GM18907 (cell line): ENCODE results near the gene MOSPD3.

Experiments
- ATAC-seq: cut with Tn5 transposase; IDR thresholded peaks from one replicate; pipeline ENCODE4 v1.9.1; 2021; ENCODE audit warnings: mild to moderate bottlenecking, moderate library complexity; ENCODE audit not compliant: unreplicated experiment

The MOSPD3 gene

GRCh38 chr7:100621554-100621953 is 9.2 kb downstream of the MOSPD3 start:
- no peak for ATAC-seq

DNA sequence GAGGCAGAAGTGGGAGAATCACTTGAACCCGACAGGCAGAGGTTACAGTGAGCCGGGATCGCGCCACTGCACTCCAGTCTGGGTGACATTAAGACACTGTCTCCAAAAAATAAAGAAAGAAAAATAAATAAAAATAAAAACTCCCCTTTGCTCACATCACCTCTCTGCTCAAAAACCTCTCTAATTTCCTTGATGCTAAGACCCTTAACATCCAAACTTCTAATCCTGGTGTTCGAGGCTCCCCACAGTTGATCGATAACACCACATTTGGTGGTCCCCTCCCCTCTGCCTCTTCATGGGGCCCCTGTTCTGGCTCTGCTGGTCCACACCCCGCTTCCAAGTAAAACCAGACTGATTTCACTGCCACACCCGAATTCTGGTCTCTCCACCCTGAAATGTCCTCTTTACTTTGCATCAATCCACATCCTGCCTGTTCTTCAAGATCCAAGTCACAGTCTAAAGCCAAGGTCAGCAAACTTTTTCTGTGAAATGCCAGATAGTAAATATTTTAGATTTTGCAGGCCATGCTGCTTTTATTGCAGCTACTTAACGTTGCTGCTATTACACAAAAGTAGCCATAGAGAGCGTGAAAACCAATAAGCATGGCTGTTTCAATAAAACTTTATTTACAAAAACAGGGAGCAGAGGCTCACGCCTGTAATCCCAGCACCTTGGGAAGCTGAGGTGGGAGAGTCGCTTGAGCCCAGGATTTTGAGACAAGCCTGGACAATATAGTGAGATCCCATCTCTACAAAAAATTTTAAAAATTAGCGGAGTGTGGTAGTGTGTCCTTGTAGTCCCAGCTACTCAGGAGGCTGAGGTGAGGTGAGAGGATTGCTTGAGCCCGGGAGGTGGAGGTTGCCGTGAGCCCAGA is 11.8 kb downstream of the MOSPD3 start:
- ATAC-seq, result no peak

GRCh38 chr7:100626055-100626454 is 13.7 kb downstream of the MOSPD3 start:
- no peak for ATAC-seq

DNA sequence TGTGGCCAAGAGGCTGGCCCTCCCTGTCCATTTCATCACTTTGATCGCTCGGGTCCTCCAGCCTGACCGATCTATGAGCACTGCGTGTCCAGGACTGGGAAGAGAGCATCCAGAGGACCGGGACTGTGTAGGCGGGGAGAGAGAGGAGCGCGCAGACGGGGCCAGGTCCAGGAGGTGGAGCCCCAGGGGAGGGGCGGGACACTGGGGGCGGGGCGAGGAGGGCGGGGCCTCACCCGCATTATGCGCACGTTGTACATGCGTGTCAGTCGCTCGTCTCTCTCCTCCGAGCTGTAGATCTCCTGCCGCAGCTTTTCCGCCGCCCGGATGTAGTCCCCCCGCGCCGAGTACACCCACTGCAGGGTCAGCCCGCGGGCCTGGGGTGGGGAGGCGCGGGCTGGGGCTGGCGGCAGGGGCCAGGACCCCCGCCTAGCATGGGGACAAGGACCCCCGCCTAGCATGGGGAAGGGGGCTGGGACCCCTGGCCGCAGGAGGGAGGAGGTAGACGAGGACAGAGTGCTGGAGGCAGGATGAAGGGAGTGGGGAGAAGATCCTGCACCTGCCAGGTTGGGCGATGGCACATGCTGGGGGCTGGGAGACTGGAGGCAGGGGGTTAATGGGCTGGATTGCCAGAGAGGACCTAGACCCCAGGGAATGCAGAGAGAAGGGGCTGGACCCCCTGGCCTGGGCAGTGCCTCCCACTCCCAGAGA is 14.3 kb downstream of the MOSPD3 start:
- ATAC-seq, result peak; percentile 87

- no peak for ATAC-seq
These were observed 14.9 kb downstream of the MOSPD3 start for GRCh38 chr7:100627238-100627549.

DNA sequence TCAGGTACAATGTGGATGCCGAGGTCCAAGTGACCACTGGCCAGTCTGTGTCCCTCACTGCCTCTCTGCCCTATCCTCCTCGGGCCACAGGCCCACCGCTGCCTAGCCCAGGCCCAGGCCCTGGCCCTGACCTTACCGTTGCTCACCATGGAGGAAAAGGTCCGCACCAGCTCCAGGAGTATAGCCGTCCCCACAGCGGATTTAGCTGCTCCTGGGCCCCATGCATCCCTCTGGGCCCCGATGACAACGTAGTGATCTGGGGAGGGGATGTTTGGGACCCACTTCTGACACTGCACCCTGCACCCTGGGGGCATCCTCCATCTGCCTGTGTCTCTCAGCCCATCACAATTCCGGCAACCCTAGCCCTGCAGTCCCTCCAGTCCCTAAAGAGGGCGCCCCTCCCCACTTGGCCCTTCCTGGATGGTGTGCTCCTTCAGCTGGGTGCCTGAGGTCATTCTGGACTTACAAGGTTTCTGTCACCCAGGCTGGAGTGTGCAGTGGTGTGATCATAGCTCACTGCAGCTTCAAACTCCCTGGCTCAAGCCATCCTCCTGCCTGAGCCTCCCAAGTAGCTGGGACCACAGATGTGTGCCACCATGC is 16.9 kb downstream of the MOSPD3 start:
- no peak for ATAC-seq

GRCh38 chr7:100630066-100630465 is 17.7 kb downstream of the MOSPD3 start:
- no peak for ATAC-seq

- ATAC-seq, result no peak
These were observed 20.8 kb downstream of the MOSPD3 start for GRCh38 chr7:100632951-100633717.

DNA sequence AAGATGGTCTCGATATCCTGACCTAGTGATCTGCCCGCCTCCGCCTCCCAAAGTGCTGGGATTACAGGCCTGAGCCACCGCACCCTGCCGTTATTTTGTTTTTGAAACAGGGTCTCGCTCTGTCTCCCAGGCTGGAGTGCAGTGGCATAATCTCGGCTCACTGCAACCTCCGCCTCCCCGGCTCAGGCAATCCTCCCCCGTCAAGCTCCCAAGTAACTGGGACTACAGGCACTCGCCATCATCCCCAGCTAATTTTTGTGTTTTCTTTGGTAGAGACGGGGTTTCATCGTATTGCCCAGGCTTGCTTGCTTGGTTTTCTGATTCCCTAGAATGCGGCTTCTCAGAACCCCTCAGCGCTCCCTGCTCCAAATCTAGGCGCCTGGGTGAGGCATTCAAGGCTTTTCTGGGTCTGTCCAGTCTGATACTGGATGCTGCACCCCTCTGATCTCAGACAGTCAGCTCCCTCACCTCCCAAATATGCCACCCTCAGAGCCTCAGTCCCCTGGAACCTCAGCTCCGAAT is 27.7 kb downstream of the MOSPD3 start:
- no peak for ATAC-seq

GRCh38 chr7:100640517-100641440 is 28.4 kb downstream of the MOSPD3 start:
- ATAC-seq, result no peak

DNA sequence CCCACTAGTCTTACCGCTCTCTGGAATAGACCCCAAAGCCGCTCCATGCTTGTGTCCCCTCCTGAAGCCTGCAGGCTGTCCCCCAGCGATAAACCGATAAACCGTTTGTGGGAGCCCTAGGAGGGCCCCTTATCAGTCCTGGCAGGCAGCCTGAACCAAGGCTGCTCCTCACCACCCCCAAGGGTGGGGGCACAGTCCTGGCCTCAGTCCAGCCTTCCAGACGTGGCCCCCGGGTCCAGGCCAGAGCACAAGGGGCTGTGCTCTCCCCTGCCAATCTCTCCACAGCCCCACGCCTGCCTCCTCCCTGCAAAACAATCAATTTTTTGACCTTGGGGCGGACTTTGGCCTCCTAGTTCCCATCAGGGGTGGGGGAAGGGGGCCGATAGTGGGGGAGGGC is 29.1 kb downstream of the MOSPD3 start, which contains the start of gene TFR2:
TFR2 (minus strand) TSS at position 90 of the 397 bp plus-strand sequence; CDS start at position 47, 43 bp downstream.
- no peak for ATAC-seq

GRCh38 chr7:100641860-100642533 is 29.7 kb downstream of the MOSPD3 start:
- no peak for ATAC-seq

GRCh38 chr7:100642534-100642907 is 30.2 kb downstream of the MOSPD3 start:
- no peak for ATAC-seq

DNA sequence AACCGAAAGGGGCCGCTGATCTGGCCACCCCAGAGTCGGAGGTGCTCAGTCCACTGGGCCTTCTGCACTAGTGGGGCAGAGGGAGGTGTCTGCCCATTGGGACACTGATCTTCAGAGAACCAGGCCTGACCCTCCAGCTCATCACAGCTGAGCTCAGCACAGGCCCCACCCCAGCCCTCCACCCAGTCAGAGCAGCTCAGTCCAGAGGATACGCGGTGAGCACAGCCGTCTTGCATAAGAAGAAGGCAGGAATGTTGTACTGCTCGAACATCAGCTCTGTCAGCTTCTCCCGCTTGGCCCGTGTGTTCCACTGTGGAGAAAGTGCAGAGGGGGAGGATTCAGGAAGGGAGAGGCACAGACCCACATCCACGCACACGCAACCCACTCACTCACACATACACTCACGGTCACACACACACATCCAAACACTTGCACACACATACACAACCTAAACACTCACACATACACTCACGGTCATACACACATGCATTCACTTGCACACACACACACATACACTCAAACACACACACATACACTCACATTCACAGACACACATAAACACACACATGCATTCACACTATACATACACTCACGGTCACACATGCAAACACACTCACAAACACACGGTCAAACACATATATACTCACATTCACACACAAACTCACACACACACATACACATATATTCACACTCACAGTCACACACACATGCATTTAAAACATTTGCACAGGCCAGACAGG is 37.7 kb downstream of the MOSPD3 start:
- ATAC-seq, result no peak

- ATAC-seq, result no peak
These were observed 42.8 kb downstream of the MOSPD3 start for GRCh38 chr7:100654908-100655831.

DNA sequence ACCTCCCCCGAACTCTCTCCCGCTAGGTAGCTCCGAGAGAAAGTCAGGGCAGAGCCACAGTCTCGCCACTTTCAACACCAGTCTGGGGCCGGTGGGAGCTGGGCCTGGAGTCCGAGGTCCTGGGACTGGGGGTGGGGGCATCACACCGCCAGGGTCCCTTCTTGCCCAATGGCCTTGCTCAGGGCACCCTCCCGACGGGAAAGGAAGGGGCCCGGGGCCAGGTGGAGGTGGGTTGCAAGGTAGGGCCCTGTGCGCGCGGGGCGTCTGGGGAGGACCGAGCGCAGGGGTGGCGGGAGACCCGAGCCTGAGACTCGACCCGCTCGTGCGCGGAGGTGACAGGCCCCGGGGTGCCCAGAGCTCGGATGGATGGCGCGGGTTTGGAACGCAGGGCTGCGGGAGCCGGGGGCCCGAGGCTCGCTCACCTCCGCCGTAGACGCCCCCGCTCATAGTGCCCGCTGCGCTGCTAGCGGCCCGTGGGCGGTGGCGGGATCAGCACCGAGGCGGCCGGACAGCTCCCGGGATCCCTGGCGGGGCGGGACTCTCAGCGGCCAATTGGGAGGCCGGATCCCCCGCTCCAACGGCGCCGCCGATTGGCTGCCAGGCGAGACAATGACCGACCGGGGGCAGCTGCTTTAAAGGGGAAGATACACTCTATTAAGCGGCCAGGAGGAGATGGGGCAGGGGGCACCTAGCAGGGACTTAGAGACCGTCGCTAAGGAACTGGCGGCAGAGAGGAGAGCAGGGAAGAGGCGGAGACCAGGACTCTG is 43.8 kb downstream of the MOSPD3 start, which contains the start of gene ACTL6B:
ACTL6B (minus strand) TSS at position 541 of the 767 bp plus-strand sequence; CDS start at position 447, 94 bp downstream.
- ATAC-seq, result no peak
